WERI-Rb-1 (cell line): ENCODE results near the gene FTSJ1.
A peak's percentile ranks its signal among the peaks of the same experiment; 100 is the strongest.
"Not testable (repeated sequence)": the region's sequence is repeated elsewhere in the genome, so short reads cannot be mapped to it uniquely, and the experiment has no call there.

Experiments used
- DNase-seq: peaks from one replicate; pipeline ENCODE4 v3.0.0-alpha.2; 2020
- H3K27ac ChIP-seq: fragments of 250-450 bp; sonication (Bioruptor Pico); 2 replicates; pipeline ENCODE4 v1.5.1; 2020; ENCODE audit warnings: mild to moderate bottlenecking, moderate library complexity
- H3K27me3 ChIP-seq: fragments of 250-450 bp; sonication (Bioruptor Pico); 2 replicates; pipeline ENCODE4 v1.5.1; 2021; ENCODE audit warnings: mild to moderate bottlenecking, low read depth, moderate library complexity; ENCODE audit not compliant: insufficient read depth, severe bottlenecking
- H3K36me3 ChIP-seq: fragments of 250-450 bp; sonication (Bioruptor Pico); 2 replicates; pipeline ENCODE4 v1.5.1; 2020; ENCODE audit warnings: mild to moderate bottlenecking, moderate library complexity
- H3K4me3 ChIP-seq: 2 replicates; pipeline ENCODE4 v1.5.1; 2011; ENCODE audit warnings: low read depth, mild to moderate bottlenecking, control low read depth, low read length
- H3K9me3 ChIP-seq: fragments of 250-450 bp; sonication (Bioruptor Pico); 2 replicates; pipeline ENCODE4 v1.5.1; 2021; ENCODE audit warnings: mild to moderate bottlenecking, moderate library complexity; ENCODE audit not compliant: severe bottlenecking
- CTCF ChIP-seq: IDR thresholded peaks from 2 replicates; pipeline ENCODE4 v1.5.1; 2011; ENCODE audit warnings: low read depth, mild to moderate bottlenecking, control low read depth, inconsistent platforms, low read length

Gene FTSJ1

GRCh38 chrX:48475774-48476577, at the start of gene FTSJ1:
Gene FTSJ1, plus strand, starts transcription at chrX:48476199. Its CDS starts 1,849 bp downstream, at chrX:48478048.
- DNase-seq: peak; percentile 86
- H3K4me3 ChIP-seq: peak within 1 kb of the TSS; percentile 72
- no peaks in the 10 kb centered on the region for H3K9me3 ChIP-seq
- H3K27me3 ChIP-seq: no peaks in the 10 kb centered on the region
- no peak for TF ChIP-seq CTCF
- peak within 1 kb of the TSS; percentile 74 for H3K27ac ChIP-seq
- H3K36me3 ChIP-seq: peaks cover 9% of the 10 kb centered on the region

- H3K9me3 ChIP-seq, H3K4me3 ChIP-seq, H3K27ac ChIP-seq, H3K27me3 ChIP-seq, H3K36me3 ChIP-seq, DNase-seq: not testable (repeated sequence)
Observed at GRCh38 chrX:48427027-48427716, 48.8 kb upstream of the FTSJ1 start.

GRCh38 chrX:48429606-48430005, 46.4 kb upstream of the FTSJ1 start:
- DNase-seq, H3K36me3 ChIP-seq, H3K27me3 ChIP-seq, H3K27ac ChIP-seq, H3K4me3 ChIP-seq, H3K9me3 ChIP-seq: not testable (repeated sequence)

GRCh38 chrX:48430166-48430565, 45.8 kb upstream of the FTSJ1 start:
- not testable (repeated sequence) for DNase-seq, H3K4me3 ChIP-seq, H3K9me3 ChIP-seq, H3K27ac ChIP-seq, H3K36me3 ChIP-seq, H3K27me3 ChIP-seq

- H3K36me3 ChIP-seq, DNase-seq, H3K27ac ChIP-seq, H3K4me3 ChIP-seq, H3K27me3 ChIP-seq: not testable (repeated sequence)
- H3K9me3 ChIP-seq: peaks cover 14% of the 10 kb centered on the region
Observed at GRCh38 chrX:48433713-48434112, 42.3 kb upstream of the FTSJ1 start.

- H3K4me3 ChIP-seq, H3K27me3 ChIP-seq: not testable (repeated sequence)
Observed at GRCh38 chrX:48447201-48447600, 28.8 kb upstream of the FTSJ1 start.

GRCh38 chrX:48450076-48450475, 25.9 kb upstream of the FTSJ1 start:
- Histone ChIP-seq H3K36me3 (no peaks in the 10 kb centered on the region), H3K4me3 (no peak overlapping the region), H3K27me3 (no peaks in the 10 kb centered on the region), H3K9me3 (no peaks in the 10 kb centered on the region), H3K27ac (no peak overlapping the region)
- no peak for DNase-seq
- TF ChIP-seq CTCF: no peak

More at GRCh38 chrX:48447201-48447600, 28.8 kb upstream of the FTSJ1 start:
- not testable (repeated sequence) for H3K9me3 ChIP-seq, H3K36me3 ChIP-seq, DNase-seq, H3K27ac ChIP-seq

GRCh38 chrX:48451708-48452107, 24.3 kb upstream of the FTSJ1 start:
- Histone ChIP-seq H3K27me3 (no peaks in the 10 kb centered on the region), H3K36me3 (peaks cover 2% of the 10 kb centered on the region; the same call in 1 of the 2 replicates), H3K9me3 (no peaks in the 10 kb centered on the region), H3K27ac (no peak overlapping the region), H3K4me3 (no peak overlapping the region)
- DNase-seq: no peak
- TF ChIP-seq CTCF: no peak
